GM10266 (cell line): ENCODE results near the gene SH3PXD2A.
"Not testable (repeated sequence)": the region's sequence is repeated elsewhere in the genome, so short reads cannot be mapped to it uniquely, and the experiment has no call there.

Experiments used
- DNase-seq: peaks from one replicate; pipeline ENCODE4 v3.0.0; 2012; ENCODE audit errors: extremely low spot score
- TF ChIP-seq, protein P1 (sequence below): IDR thresholded peaks from 2 replicates; pipeline ENCODE4 v1.5.1; 2012; ENCODE audit warnings: mild to moderate bottlenecking, low read depth; ENCODE audit not compliant: control insufficient read depth, insufficient read depth; ENCODE audit errors: missing control alignments

The SH3PXD2A gene

GRCh38 chr10:103818105-103818504, 37.3 kb downstream of the SH3PXD2A start:
- DNase-seq, result no peak
- TF ChIP-seq, protein P1, sequence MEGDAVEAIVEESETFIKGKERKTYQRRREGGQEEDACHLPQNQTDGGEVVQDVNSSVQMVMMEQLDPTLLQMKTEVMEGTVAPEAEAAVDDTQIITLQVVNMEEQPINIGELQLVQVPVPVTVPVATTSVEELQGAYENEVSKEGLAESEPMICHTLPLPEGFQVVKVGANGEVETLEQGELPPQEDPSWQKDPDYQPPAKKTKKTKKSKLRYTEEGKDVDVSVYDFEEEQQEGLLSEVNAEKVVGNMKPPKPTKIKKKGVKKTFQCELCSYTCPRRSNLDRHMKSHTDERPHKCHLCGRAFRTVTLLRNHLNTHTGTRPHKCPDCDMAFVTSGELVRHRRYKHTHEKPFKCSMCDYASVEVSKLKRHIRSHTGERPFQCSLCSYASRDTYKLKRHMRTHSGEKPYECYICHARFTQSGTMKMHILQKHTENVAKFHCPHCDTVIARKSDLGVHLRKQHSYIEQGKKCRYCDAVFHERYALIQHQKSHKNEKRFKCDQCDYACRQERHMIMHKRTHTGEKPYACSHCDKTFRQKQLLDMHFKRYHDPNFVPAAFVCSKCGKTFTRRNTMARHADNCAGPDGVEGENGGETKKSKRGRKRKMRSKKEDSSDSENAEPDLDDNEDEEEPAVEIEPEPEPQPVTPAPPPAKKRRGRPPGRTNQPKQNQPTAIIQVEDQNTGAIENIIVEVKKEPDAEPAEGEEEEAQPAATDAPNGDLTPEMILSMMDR, result no peak

GRCh38 chr10:103816431-103816830, 38.9 kb downstream of the SH3PXD2A start:
- TF ChIP-seq, protein P1, result no peak
- no peak for DNase-seq

DNA sequence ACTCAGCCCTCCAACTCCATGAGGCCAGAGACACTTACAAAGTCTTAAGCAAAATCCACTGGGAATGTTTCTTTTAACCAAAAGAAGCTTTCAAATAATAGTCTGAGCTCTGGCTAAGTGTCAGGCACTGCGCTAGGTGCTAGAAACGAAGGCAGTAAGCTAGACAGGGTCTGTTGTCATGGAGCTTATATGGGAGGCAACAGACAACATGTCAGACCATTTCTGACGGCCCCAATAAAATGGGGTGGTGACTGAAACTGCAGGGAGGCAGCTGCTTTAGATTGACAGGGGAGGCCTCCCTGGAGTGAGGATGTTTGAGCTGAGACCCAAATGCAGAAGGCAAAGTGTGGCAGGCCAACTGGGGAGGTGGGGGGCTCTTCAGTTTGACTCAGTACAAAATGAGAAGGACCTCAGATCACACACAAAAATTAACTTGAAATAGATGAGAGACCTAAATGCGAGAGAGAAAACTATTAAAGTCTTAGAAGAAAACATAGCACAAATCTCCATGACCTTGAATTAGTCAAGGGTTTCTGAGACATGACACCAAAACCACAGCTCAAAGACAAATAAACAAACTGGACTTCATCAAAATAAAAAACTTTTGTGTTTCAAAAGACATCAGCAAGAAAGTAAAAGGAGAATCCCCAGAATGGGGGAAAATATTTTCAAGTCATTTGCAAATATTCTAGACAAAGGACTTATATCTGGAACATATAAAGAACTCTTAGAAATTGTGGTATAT, 40.6 kb downstream of the SH3PXD2A start:
- TF ChIP-seq, protein P1, result no peak
- no peak for DNase-seq

DNA sequence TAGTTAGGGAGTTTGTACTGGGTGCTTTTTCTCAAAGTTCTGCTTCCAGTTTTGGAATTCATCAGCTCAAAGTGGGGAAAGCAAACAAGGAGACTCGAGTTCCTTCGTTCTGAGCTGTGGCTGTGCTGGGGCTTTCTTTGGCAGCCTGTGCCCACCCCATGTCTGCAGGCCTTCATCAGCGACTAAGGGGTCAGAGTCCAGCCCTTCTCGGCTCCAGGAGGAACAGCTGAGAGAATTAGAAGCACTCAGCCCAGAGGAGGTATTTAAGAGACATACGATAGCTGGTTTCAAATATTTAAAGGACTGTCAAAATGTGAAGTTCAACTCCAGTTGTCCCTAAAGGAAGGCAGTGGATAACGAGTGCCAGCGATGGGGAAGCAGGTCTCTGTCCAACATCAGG, 41.3 kb downstream of the SH3PXD2A start:
- DNase-seq, result no peak
- TF ChIP-seq, protein P1, result no peak

- DNase-seq, result not testable (repeated sequence)
Measured at GRCh38 chr10:103813312-103813711, 42.1 kb downstream of the SH3PXD2A start.

DNA sequence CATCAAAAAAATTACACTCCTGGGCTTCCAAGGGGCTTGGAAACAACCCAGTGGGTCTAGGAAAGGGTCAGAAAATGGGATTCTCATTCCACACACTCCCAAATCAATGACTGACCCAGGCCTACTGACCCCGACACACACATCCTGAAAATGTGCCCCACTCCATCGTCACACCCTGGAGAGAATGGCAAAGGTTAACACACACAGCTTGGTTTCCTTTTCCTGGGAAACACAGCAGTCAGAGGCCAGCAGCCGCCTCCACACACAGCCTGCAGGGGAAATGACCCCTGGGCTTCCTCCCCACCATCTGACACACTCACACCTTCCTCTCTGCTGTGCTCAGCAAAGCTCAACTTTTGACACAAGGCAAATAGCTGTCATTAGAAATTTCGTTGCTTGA, 42.9 kb downstream of the SH3PXD2A start:
- DNase-seq, result no peak
- TF ChIP-seq, protein P1, result no peak

DNA sequence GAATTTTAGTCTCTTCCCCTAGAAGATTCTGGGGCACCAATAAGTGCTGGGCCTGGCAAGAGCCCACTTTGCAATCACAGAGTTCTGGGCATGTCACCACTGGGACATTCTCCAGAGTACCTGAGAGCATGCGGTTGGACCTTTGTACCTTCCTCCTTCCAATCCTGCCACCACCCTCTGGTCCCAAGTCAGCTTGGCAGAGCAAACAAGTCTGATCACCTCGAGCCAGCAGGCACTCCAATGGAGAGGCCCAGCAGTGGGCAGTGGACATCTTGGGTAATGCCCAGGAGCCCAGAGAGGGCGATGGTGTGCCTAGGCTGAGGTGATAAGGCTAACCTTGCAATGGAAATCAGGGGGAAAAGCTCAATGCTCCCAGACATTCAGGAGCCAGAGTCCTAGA, 43.4 kb downstream of the SH3PXD2A start:
- TF ChIP-seq, protein P1, result no peak
- no peak for DNase-seq

DNA sequence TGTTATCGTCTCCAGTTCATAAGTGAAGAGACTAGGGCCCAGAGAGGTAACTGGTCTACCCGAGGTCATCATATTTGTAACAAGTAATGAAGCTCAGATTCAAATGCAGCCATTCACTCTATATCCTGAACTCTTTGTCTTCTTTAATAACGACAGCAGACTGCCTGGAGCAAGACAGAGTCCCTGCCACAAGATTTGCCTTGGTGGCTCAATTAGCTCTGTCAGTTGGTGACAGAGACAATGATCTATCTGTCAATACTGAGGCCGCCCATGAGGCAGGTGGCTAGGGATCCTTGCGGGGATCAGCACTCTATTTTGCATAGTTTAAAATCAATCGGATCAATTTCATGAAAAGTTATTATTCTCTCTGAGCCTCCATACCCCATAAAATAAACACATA, 43.9 kb downstream of the SH3PXD2A start:
- TF ChIP-seq, protein P1, result no peak
- no peak for DNase-seq
